Keratinocyte (primary cell): Measurements from ENCODE around the gene SLC25A21. TPM values are rescaled to one million over a fixed set of nuclear protein-coding genes. Genes with fewer than 3 reads are reported as not detected.

Source experiments
- DNase-seq: peaks from one replicate; pipeline ENCODE4 v3.0.0-alpha.2; 2011; ENCODE audit warnings: low read depth, missing footprints, low spot score
- FAIRE-seq: peaks from 2 replicates; lab custom pipeline; 2011; peaks lifted over from hg19 to GRCh38; lab: Jason Lieb, UNC
- H2AFZ ChIP-seq: 2 replicates; pipeline ENCODE4 v1.6.0; 2012; ENCODE audit warnings: low read length, control low read depth, inconsistent platforms; ENCODE audit not compliant: control insufficient read depth
- H3K27ac ChIP-seq: 2 replicates; pipeline ENCODE4 v1.5.1; 2011; ENCODE audit warnings: low read length; ENCODE audit not compliant: control insufficient read depth, insufficient read depth
- H3K27me3 ChIP-seq: 3 replicates; pipeline ENCODE4 v1.6.0; 2011; ENCODE audit warnings: low read length; ENCODE audit not compliant: control insufficient read depth, insufficient read depth; ENCODE audit errors: extremely low read depth
- H3K36me3 ChIP-seq, 2 experiments: 2 replicates in 1 of 2; 3 replicates in 1 of 2; pipeline ENCODE4 v1.5.1; 2011; ENCODE audit warnings: low read length in 2 of 2, mild to moderate bottlenecking in 1 of 2; ENCODE audit not compliant: control insufficient read depth in 2 of 2, insufficient read depth in 2 of 2; ENCODE audit errors: extremely low read depth in 1 of 2
- H3K4me1 ChIP-seq: 3 replicates; pipeline ENCODE4 v1.5.1; 2011; ENCODE audit warnings: low read length; ENCODE audit not compliant: control insufficient read depth, insufficient read depth; ENCODE audit errors: extremely low read depth
- H3K4me2 ChIP-seq: 3 replicates; pipeline ENCODE4 v1.6.0; 2011; ENCODE audit warnings: low read depth, low read length; ENCODE audit not compliant: control insufficient read depth, insufficient read depth; ENCODE audit errors: extremely low read depth
- H3K4me3 ChIP-seq, 3 experiments: fragments of 200-600 bp in 1 of 3; sonication (generic) in 1 of 3; 2 replicates in 2 of 3; 3 replicates in 1 of 3; pipeline ENCODE4 v1.5.1; 2011 to 2016; ENCODE audit warnings: low read length in 3 of 3, mild to moderate bottlenecking in 3 of 3, control low read depth in 2 of 3, inconsistent platforms in 1 of 3, low read depth in 1 of 3, mixed read lengths in 1 of 3, mixed run types in 1 of 3, moderate library complexity in 1 of 3; ENCODE audit not compliant: control insufficient read depth in 2 of 3, insufficient read depth in 2 of 3; ENCODE audit errors: extremely low read depth in 1 of 3
- H3K79me2 ChIP-seq: 2 replicates; pipeline ENCODE4 v1.6.0; 2012; ENCODE audit warnings: low read length; ENCODE audit not compliant: control insufficient read depth, insufficient read depth
- H3K9ac ChIP-seq: 3 replicates; pipeline ENCODE4 v1.6.0; 2011; ENCODE audit warnings: low read length; ENCODE audit not compliant: control insufficient read depth, insufficient read depth; ENCODE audit errors: extremely low read depth
- H3K9me1 ChIP-seq: 3 replicates; pipeline ENCODE4 v1.6.0; 2011; ENCODE audit warnings: low read length; ENCODE audit not compliant: control insufficient read depth, insufficient read depth; ENCODE audit errors: extremely low read depth
- H3K9me3 ChIP-seq: 2 replicates; pipeline ENCODE4 v1.5.1; 2012; ENCODE audit warnings: low read depth, low read length; ENCODE audit not compliant: control insufficient read depth
- H4K20me1 ChIP-seq: 3 replicates; pipeline ENCODE4 v1.6.0; 2011; ENCODE audit warnings: low read length; ENCODE audit not compliant: control insufficient read depth, insufficient read depth; ENCODE audit errors: extremely low read depth
- EZH2 ChIP-seq: IDR thresholded peaks from one replicate; pipeline ENCODE4 v1.6.1; 2012; ENCODE audit warnings: inconsistent platforms, mild to moderate bottlenecking, low read length, moderate library complexity
- dilution Hi-C: fragments of 300-500 bp; cut with MboI; formaldehyde crosslinking; loops from one replicate; pipeline ENCODE4 v1.7.0; 2020; ENCODE audit warnings: low sequenced_read_pairs; ENCODE audit not compliant: extremely low pct_ligation_motif_present
- polyA plus RNA-seq, 5 experiments: library from polyadenylated mRNA; depleted of rRNA in 3 of 5; stranded (reverse) in 3 of 5; stranded (forward) in 1 of 5; unstranded in 1 of 5; fragments of >200 nt; gene quantifications; 1 replicate in 1 of 5; 2 replicates in 3 of 5; 3 replicates in 1 of 5; pipeline versions ENCODE4 v1.2.1 to v1.2.3, GENCODE V29; 2011 to 2012; ENCODE audit warnings: missing spikeins in 2 of 5, low read depth in 1 of 5, low replicate concordance in 1 of 5
- TF ChIP-seq, protein P1 (sequence below), 3 experiments: IDR thresholded peaks in 1 of 3; conservative IDR thresholded peaks in 1 of 3; optimal IDR thresholded peaks in 1 of 3; 2 replicates in 2 of 3; 3 replicates in 1 of 3; pipeline versions ENCODE3 to v1.5.1; 2011; ENCODE audit warnings: low read length in 3 of 3, mild to moderate bottlenecking in 3 of 3, moderate library complexity in 2 of 3, control low read depth in 1 of 3, inconsistent platforms in 1 of 3; ENCODE audit not compliant: insufficient read depth in 2 of 3; ENCODE audit errors: extremely low read depth in 1 of 3

Gene SLC25A21
- polyA plus RNA-seq, 1 donor (not counting 4 experiments of a cell fraction or from before 2014, with no cell fraction given): 0.66 TPM

DNA sequence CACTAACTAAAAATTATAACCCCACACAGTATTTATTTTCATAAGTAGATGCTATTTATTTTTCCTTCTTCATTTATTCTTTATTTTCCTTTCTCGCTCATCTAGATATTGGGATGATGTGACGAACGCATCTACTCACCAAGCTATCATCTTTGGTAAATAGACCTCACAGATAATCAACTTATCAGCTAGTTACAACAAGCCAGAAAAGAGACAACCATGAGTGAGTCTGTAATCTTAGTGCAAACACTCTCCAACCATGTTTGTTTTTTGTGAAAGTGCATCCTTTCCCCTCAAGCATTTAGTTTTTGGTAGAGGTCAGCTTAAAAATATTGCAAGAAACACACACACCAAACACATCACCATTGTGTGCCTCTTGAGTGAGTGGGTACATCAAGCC, 84.9 kb downstream of the SLC25A21 start:
- Histone ChIP-seq H4K20me1 (no peaks in the 10 kb centered on the region), H3K9me3 (no peaks in the 10 kb centered on the region), H3K9me1 (no peaks in the 10 kb centered on the region), H3K4me1 (peaks cover under 1% of the 10 kb centered on the region), H3K27me3 (no peaks in the 10 kb centered on the region), H3K27ac (no peak overlapping the region), H2AFZ (no peak overlapping the region), H3K4me3 (no peak overlapping the region), H3K36me3 (no peaks in the 10 kb centered on the region), H3K9ac (no peak overlapping the region), H3K4me2 (no peak overlapping the region), H3K79me2 (no peaks in the 10 kb centered on the region)
- dilution Hi-C loops: no loop called here
- FAIRE-seq (no peak), DNase-seq (no peak)
- TF ChIP-seq, protein P1, sequence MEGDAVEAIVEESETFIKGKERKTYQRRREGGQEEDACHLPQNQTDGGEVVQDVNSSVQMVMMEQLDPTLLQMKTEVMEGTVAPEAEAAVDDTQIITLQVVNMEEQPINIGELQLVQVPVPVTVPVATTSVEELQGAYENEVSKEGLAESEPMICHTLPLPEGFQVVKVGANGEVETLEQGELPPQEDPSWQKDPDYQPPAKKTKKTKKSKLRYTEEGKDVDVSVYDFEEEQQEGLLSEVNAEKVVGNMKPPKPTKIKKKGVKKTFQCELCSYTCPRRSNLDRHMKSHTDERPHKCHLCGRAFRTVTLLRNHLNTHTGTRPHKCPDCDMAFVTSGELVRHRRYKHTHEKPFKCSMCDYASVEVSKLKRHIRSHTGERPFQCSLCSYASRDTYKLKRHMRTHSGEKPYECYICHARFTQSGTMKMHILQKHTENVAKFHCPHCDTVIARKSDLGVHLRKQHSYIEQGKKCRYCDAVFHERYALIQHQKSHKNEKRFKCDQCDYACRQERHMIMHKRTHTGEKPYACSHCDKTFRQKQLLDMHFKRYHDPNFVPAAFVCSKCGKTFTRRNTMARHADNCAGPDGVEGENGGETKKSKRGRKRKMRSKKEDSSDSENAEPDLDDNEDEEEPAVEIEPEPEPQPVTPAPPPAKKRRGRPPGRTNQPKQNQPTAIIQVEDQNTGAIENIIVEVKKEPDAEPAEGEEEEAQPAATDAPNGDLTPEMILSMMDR (optimal IDR thresholded peaks at IDR 0.05 in 1 of 3, IDR thresholded peaks at IDR 0.05 in 1 of 3, conservative IDR thresholded peaks at IDR 0.05 in 1 of 3; ENCODE audit: extremely low read depth in 1 of 3, insufficient read depth in 2 of 3, low read length in 3 of 3): no peak
- TF ChIP-seq EZH2: no peak

- H3K9ac ChIP-seq: no peak overlapping the region
- no peak overlapping the region for H3K4me2 ChIP-seq
- no peaks in the 10 kb centered on the region for H3K9me3 ChIP-seq
- TF ChIP-seq, protein P1 (optimal IDR thresholded peaks at IDR 0.05 in 1 of 3, IDR thresholded peaks at IDR 0.05 in 1 of 3, conservative IDR thresholded peaks at IDR 0.05 in 1 of 3; ENCODE audit: extremely low read depth in 1 of 3, insufficient read depth in 2 of 3, low read length in 3 of 3): no peak
- TF ChIP-seq EZH2: no peak
- no peaks in the 10 kb centered on the region for H3K9me1 ChIP-seq
- no peaks in the 10 kb centered on the region for H3K36me3 ChIP-seq
- H3K79me2 ChIP-seq: no peaks in the 10 kb centered on the region
- H4K20me1 ChIP-seq: no peaks in the 10 kb centered on the region
- dilution Hi-C loops: no loop called here
- no peak for DNase-seq
- peaks cover 6% of the 10 kb centered on the region for H3K4me1 ChIP-seq
- no peaks in the 10 kb centered on the region for H3K27me3 ChIP-seq
- H2AFZ ChIP-seq: no peak overlapping the region
- H3K4me3 ChIP-seq: no peak overlapping the region
- no peak for FAIRE-seq
- H3K27ac ChIP-seq: no peak overlapping the region
Observed at GRCh38 chr14:37083599-37083998, 88.8 kb downstream of the SLC25A21 start.
